ENCODE data around the gene IFI35.

The IFI35 gene

GRCh38 chr17:42969001-42969581 is 37.5 kb upstream of the IFI35 start (continued):
- TF ChIP-seq ZNF837 (tag by site-specific recombination; IDR thresholded peaks at IDR 0.05): no peak
- no peak for TF ChIP-seq ZNF138 (tag by site-specific recombination; IDR thresholded peaks at IDR 0.05; ENCODE audit: borderline replicate concordance)
- TF ChIP-seq, protein P1, sequence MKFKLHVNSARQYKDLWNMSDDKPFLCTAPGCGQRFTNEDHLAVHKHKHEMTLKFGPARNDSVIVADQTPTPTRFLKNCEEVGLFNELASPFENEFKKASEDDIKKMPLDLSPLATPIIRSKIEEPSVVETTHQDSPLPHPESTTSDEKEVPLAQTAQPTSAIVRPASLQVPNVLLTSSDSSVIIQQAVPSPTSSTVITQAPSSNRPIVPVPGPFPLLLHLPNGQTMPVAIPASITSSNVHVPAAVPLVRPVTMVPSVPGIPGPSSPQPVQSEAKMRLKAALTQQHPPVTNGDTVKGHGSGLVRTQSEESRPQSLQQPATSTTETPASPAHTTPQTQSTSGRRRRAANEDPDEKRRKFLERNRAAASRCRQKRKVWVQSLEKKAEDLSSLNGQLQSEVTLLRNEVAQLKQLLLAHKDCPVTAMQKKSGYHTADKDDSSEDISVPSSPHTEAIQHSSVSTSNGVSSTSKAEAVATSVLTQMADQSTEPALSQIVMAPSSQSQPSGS (tag by site-specific recombination; IDR thresholded peaks at IDR 0.05; ENCODE audit: low read depth): peak; percentile 54
- TF ChIP-seq EGR2 (tag by site-specific recombination; IDR thresholded peaks at IDR 0.05; ENCODE audit: low read depth): no peak
- TF ChIP-seq, protein P2, sequence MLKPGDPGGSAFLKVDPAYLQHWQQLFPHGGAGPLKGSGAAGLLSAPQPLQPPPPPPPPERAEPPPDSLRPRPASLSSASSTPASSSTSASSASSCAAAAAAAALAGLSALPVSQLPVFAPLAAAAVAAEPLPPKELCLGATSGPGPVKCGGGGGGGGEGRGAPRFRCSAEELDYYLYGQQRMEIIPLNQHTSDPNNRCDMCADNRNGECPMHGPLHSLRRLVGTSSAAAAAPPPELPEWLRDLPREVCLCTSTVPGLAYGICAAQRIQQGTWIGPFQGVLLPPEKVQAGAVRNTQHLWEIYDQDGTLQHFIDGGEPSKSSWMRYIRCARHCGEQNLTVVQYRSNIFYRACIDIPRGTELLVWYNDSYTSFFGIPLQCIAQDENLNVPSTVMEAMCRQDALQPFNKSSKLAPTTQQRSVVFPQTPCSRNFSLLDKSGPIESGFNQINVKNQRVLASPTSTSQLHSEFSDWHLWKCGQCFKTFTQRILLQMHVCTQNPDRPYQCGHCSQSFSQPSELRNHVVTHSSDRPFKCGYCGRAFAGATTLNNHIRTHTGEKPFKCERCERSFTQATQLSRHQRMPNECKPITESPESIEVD (tag by site-specific recombination; IDR thresholded peaks at IDR 0.05): peak; percentile 30; the same call in 1 of the 2 replicates
- no peak for TF ChIP-seq ZNF645 (tag by site-specific recombination; IDR thresholded peaks at IDR 0.05)
- peak; percentile 92 for TF ChIP-seq OSR2 (tag by site-specific recombination; IDR thresholded peaks at IDR 0.05)
- TF ChIP-seq ZBTB20 (tag by site-specific recombination; IDR thresholded peaks at IDR 0.05): 0 out of 2 replicates have a peak, but pooled peaks have one; percentile 24
- TF ChIP-seq ZNF133 (tag by site-specific recombination; IDR thresholded peaks at IDR 0.05): no peak
- no peak for TF ChIP-seq ZNF350 (tag by site-specific recombination; IDR thresholded peaks at IDR 0.05)
- TF ChIP-seq ZNF707 (tag by site-specific recombination; IDR thresholded peaks at IDR 0.05): no peak
- no peak for TF ChIP-seq REPIN1 (tag by site-specific recombination; IDR thresholded peaks at IDR 0.05; ENCODE audit: low read depth)
- no peak for TF ChIP-seq ZNF16 (tag by site-specific recombination; IDR thresholded peaks at IDR 0.05; ENCODE audit: low read depth)
- TF ChIP-seq, protein P3, sequence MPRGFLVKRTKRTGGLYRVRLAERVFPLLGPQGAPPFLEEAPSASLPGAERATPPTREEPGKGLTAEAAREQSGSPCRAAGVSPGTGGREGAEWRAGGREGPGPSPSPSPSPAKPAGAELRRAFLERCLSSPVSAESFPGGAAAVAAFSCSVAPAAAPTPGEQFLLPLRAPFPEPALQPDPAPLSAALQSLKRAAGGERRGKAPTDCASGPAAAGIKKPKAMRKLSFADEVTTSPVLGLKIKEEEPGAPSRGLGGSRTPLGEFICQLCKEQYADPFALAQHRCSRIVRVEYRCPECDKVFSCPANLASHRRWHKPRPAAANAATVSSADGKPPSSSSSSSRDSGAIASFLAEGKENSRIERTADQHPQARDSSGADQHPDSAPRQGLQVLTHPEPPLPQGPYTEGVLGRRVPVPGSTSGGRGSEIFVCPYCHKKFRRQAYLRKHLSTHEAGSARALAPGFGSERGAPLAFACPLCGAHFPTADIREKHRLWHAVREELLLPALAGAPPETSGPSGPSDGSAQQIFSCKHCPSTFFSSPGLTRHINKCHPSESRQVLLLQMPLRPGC (tag by site-specific recombination; IDR thresholded peaks at IDR 0.05): no peak
- TF ChIP-seq ZFHX2 (tag by site-specific recombination; conservative IDR thresholded peaks at IDR 0.05): no peak
- TF ChIP-seq WT1 (tag by site-specific recombination; IDR thresholded peaks at IDR 0.05): no peak
- no peak for TF ChIP-seq ZBTB1 (tag by site-specific recombination; IDR thresholded peaks at IDR 0.05)
- TF ChIP-seq ZNF239 (tag by site-specific recombination; IDR thresholded peaks at IDR 0.05): no peak
- TF ChIP-seq ZNF785 (tag by site-specific recombination; IDR thresholded peaks at IDR 0.05): no peak
- TF ChIP-seq, protein P4, sequence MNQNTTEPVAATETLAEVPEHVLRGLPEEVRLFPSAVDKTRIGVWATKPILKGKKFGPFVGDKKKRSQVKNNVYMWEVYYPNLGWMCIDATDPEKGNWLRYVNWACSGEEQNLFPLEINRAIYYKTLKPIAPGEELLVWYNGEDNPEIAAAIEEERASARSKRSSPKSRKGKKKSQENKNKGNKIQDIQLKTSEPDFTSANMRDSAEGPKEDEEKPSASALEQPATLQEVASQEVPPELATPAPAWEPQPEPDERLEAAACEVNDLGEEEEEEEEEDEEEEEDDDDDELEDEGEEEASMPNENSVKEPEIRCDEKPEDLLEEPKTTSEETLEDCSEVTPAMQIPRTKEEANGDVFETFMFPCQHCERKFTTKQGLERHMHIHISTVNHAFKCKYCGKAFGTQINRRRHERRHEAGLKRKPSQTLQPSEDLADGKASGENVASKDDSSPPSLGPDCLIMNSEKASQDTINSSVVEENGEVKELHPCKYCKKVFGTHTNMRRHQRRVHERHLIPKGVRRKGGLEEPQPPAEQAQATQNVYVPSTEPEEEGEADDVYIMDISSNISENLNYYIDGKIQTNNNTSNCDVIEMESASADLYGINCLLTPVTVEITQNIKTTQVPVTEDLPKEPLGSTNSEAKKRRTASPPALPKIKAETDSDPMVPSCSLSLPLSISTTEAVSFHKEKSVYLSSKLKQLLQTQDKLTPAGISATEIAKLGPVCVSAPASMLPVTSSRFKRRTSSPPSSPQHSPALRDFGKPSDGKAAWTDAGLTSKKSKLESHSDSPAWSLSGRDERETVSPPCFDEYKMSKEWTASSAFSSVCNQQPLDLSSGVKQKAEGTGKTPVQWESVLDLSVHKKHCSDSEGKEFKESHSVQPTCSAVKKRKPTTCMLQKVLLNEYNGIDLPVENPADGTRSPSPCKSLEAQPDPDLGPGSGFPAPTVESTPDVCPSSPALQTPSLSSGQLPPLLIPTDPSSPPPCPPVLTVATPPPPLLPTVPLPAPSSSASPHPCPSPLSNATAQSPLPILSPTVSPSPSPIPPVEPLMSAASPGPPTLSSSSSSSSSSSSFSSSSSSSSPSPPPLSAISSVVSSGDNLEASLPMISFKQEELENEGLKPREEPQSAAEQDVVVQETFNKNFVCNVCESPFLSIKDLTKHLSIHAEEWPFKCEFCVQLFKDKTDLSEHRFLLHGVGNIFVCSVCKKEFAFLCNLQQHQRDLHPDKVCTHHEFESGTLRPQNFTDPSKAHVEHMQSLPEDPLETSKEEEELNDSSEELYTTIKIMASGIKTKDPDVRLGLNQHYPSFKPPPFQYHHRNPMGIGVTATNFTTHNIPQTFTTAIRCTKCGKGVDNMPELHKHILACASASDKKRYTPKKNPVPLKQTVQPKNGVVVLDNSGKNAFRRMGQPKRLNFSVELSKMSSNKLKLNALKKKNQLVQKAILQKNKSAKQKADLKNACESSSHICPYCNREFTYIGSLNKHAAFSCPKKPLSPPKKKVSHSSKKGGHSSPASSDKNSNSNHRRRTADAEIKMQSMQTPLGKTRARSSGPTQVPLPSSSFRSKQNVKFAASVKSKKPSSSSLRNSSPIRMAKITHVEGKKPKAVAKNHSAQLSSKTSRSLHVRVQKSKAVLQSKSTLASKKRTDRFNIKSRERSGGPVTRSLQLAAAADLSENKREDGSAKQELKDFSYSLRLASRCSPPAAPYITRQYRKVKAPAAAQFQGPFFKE (tag by site-specific recombination; IDR thresholded peaks at IDR 0.05; ENCODE audit: borderline replicate concordance): no peak
- TF ChIP-seq ZNF274 (IDR thresholded peaks at IDR 0.05; ENCODE audit: low read length): no peak
- no peak for TF ChIP-seq ZNF274 (tag by site-specific recombination; IDR thresholded peaks at IDR 0.05; ENCODE audit: borderline replicate concordance)
- TF ChIP-seq KLF9 (tag by site-specific recombination; IDR thresholded peaks at IDR 0.05; ENCODE audit: low read depth): no peak
- peak; percentile 33 for TF ChIP-seq PRDM1 (tag by site-specific recombination; IDR thresholded peaks at IDR 0.05)
- no peak for TF ChIP-seq ZNF473 (tag by site-specific recombination; IDR thresholded peaks at IDR 0.05)
- no peak for TF ChIP-seq ZNF830 (tag by site-specific recombination; IDR thresholded peaks at IDR 0.05; ENCODE audit: low read depth)
- peak; percentile 73 for TF ChIP-seq ZNF366 (tag by site-specific recombination; conservative IDR thresholded peaks at IDR 0.05)

Data from HEK293 (cell line).